ENCODE results near the gene OR51I2.

The OR51I2 gene

DNA sequence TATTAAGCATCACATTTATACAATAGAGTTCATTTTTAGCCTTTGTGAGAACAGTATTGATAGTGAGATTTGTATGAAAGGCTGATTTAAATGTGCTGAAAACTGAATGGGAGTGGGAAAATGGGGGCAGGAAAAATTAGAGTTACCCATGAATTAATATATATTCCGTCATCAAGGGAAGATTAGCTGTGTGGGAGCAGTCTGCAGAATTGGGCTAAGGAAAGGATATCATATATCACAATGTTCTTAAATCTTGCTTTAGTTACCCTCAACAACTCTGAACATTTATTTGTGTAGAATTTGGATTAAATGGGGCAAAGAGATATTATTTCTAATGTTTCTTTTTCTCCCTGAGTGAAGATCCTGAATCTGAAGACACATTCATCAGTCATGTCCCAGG is 27.3 kb upstream of the OR51I2 start, which contains the start of gene OR51Q1:
OR51Q1 (plus strand) TSS at position 301 of the 400 bp plus-strand sequence; CDS start at position 391, 90 bp downstream.
- no peaks in the 10 kb centered on the region for H3K36me3 ChIP-seq (ENCODE audit: low read length)
- H3F3A ChIP-seq (ENCODE audit: insufficient read depth), result no peaks in the 10 kb centered on the region
- no peak within 1 kb of the TSS for H3K4me3 ChIP-seq (ENCODE audit: insufficient read depth, low read length, poor library complexity, severe bottlenecking)
- H3K9me2 ChIP-seq (replicated peaks; ENCODE audit: insufficient read depth, low read length), result no peaks in the 10 kb centered on the region
- no peak within 1 kb of the TSS for H2AFZ ChIP-seq (ENCODE audit: low read depth, low read length, severe bottlenecking)
- no peaks in the 10 kb centered on the region for H3K79me2 ChIP-seq (ENCODE audit: insufficient read depth, low read length)
- H4K20me1 ChIP-seq (ENCODE audit: low read depth, low read length), result no peaks in the 10 kb centered on the region
- no peaks in the 10 kb centered on the region for H3K9me3 ChIP-seq (ENCODE audit: insufficient read depth, low read length)
- H3K27me3 ChIP-seq (ENCODE audit: low read length), result no peaks in the 10 kb centered on the region
- no peak within 1 kb of the TSS for H3K4me2 ChIP-seq (ENCODE audit: low read depth, low read length, poor library complexity, severe bottlenecking)
- H3K27ac ChIP-seq (ENCODE audit: low read depth, low read length), result no peak within 1 kb of the TSS
- no peak within 1 kb of the TSS for H3K9ac ChIP-seq (ENCODE audit: low read length)
- TF ChIP-seq EZH2phosphoT487 (conservative IDR thresholded peaks at IDR 0.05; ENCODE audit: low read length) (no peak), CTCF (IDR thresholded peaks at IDR 0.05; ENCODE audit: insufficient read depth, low read length, poor library complexity, severe bottlenecking) (no peak)

DNA sequence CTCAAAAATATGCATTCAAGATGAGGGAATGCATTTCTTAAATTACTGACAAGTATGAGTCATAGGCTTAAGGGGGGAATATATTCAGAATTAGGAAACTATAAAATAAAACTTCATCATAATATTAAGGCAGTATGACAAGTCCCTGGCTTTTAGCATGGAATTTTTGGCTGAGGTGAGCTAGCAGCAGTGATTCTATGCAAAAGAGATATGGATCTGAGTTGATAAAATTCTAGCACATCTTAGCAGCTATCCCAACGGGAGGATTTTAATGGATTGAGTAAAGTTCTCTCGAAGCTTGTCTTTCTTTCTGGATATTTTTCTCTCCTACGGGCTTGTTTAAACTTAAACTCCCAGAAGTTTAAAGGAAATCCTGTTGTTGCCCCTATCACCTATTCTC is 26.0 kb upstream of the OR51I2 start:
- H3K9me3 ChIP-seq (ENCODE audit: insufficient read depth, low read length), result no peaks in the 10 kb centered on the region
- no peaks in the 10 kb centered on the region for H3K79me2 ChIP-seq (ENCODE audit: insufficient read depth, low read length)
- no peak overlapping the region for H3K4me3 ChIP-seq (ENCODE audit: insufficient read depth, low read length, poor library complexity, severe bottlenecking)
- H3K9ac ChIP-seq (ENCODE audit: low read length), result no peak overlapping the region
- no peaks in the 10 kb centered on the region for H3K36me3 ChIP-seq (ENCODE audit: low read length)
- no peaks in the 10 kb centered on the region for H4K20me1 ChIP-seq (ENCODE audit: low read depth, low read length)
- TF ChIP-seq CTCF (IDR thresholded peaks at IDR 0.05; ENCODE audit: insufficient read depth, low read length, poor library complexity, severe bottlenecking) (no peak), EZH2phosphoT487 (conservative IDR thresholded peaks at IDR 0.05; ENCODE audit: low read length) (no peak)
- H3K27ac ChIP-seq (ENCODE audit: low read depth, low read length), result no peak overlapping the region
- H3F3A ChIP-seq (ENCODE audit: insufficient read depth), result no peaks in the 10 kb centered on the region
- H2AFZ ChIP-seq (ENCODE audit: low read depth, low read length, severe bottlenecking), result no peak overlapping the region
- no peak overlapping the region for H3K4me2 ChIP-seq (ENCODE audit: low read depth, low read length, poor library complexity, severe bottlenecking)
- no peaks in the 10 kb centered on the region for H3K27me3 ChIP-seq (ENCODE audit: low read length)
- H3K9me2 ChIP-seq (replicated peaks; ENCODE audit: insufficient read depth, low read length), result no peaks in the 10 kb centered on the region

DNA sequence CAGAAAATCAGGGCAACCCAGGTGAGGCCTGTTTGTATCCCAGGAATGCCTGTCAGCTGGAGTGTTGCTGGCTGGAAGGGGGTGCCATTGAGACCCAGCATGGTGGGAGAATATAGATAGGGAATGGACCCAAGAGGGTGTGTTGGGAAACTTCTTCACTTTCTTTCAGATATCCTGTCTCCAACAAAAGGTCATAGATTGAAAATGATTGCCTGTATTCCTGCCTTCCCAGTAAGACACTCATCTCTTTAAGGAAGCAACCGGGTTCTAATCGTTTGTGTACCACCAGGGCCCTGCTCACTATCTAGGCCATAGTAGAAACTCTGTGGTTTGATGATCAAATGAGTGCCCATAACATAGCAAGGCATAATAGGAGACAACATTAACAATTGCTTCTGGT is 7.7 kb upstream of the OR51I2 start, which contains the start of gene OR51I1:
OR51I1 (minus strand) TSS at position 101 of the 400 bp plus-strand sequence; CDS start at position 101, 0 bp downstream.
- Histone ChIP-seq H3K4me2 (ENCODE audit: low read depth, low read length, poor library complexity, severe bottlenecking) (no peak within 1 kb of the TSS), H2AFZ (ENCODE audit: low read depth, low read length, severe bottlenecking) (no peak within 1 kb of the TSS), H3K9me2 (replicated peaks; ENCODE audit: insufficient read depth, low read length) (no peaks in the 10 kb centered on the region), H3K9me3 (ENCODE audit: insufficient read depth, low read length) (no peaks in the 10 kb centered on the region), H3K27me3 (ENCODE audit: low read length) (no peaks in the 10 kb centered on the region), H3K27ac (ENCODE audit: low read depth, low read length) (no peak within 1 kb of the TSS), H3K4me3 (ENCODE audit: insufficient read depth, low read length, poor library complexity, severe bottlenecking) (no peak within 1 kb of the TSS), H3K9ac (ENCODE audit: low read length) (no peak within 1 kb of the TSS), H3F3A (ENCODE audit: insufficient read depth) (no peaks in the 10 kb centered on the region), H3K79me2 (ENCODE audit: insufficient read depth, low read length) (no peaks in the 10 kb centered on the region), H3K36me3 (ENCODE audit: low read length) (no peaks in the 10 kb centered on the region), H4K20me1 (ENCODE audit: low read depth, low read length) (no peaks in the 10 kb centered on the region)
- TF ChIP-seq EZH2phosphoT487 (conservative IDR thresholded peaks at IDR 0.05; ENCODE audit: low read length) (no peak), CTCF (IDR thresholded peaks at IDR 0.05; ENCODE audit: insufficient read depth, low read length, poor library complexity, severe bottlenecking) (no peak)
